ENCODE results near the gene CDH15.
"Not testable (repeated sequence)": the region's sequence is repeated elsewhere in the genome, so short reads cannot be mapped to it uniquely, and the experiment has no call there.

CDH15 gene

DNA sequence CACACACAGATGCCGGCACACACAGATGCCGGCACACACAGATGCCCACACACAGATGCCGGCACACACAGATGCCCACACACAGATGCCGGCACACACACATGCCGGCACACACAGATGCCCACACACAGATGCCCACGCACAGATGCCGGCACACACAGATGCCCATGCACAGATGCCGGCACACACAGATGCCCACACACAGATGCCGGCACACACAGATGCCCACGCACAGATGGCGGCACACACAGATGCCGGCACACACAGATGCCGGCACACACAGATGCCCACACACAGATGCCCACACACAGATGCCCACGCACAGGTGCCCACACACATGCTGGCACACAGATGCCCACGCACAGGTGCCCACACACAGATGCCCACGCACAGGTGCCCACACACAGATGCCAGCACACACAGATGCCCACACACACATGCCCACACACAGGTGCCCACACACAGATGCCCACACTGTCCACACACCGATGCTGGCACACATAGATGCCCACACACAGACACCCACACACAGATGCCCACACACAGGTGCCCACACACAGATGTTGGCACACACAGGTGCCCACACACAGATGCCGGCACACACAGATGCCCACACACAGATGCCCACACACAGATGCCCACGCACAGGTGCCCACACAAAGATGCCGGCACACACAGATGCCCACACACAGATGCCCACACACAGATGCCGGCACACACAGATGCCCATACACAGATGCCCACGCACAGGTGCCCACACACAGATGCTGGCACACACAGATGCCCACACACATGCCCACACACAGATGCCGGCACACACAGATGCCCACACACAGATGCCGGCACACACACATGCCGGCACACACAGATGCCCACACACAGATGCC is 17.2 kb downstream of the CDH15 start:
- not testable (repeated sequence) for FAIRE-seq

DNA sequence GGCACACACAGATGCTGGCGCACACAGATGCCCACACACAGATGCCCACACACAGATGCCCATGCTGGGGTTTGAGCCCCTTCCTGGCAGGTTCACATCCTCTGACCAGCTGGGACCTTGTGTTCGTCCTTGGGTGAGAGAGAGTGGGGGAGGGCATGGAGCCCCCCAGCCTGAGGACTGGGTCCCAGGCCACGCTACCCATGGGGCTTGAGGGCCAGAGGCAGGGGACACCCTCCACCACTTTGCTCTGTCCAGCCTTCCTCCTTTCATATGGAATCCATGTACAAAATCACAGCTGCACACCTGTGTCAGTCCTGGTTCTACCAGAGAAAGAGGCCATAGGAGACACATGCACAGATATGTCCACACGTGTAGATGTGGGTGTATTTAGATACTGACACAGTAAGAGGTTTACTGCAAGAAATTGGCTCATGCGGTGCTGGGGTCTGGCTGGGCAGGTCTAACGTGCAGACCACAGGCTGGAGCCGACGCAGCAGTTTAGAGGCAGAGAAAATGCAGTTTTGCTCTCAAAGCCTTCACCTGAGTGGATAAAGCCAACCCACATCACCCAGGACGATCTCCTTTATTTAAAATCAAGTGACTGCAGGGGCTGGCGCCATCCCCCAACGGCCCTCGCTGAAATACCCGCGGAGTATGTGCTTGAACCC is 17.9 kb downstream of the CDH15 start:
- FAIRE-seq: no peak

DNA sequence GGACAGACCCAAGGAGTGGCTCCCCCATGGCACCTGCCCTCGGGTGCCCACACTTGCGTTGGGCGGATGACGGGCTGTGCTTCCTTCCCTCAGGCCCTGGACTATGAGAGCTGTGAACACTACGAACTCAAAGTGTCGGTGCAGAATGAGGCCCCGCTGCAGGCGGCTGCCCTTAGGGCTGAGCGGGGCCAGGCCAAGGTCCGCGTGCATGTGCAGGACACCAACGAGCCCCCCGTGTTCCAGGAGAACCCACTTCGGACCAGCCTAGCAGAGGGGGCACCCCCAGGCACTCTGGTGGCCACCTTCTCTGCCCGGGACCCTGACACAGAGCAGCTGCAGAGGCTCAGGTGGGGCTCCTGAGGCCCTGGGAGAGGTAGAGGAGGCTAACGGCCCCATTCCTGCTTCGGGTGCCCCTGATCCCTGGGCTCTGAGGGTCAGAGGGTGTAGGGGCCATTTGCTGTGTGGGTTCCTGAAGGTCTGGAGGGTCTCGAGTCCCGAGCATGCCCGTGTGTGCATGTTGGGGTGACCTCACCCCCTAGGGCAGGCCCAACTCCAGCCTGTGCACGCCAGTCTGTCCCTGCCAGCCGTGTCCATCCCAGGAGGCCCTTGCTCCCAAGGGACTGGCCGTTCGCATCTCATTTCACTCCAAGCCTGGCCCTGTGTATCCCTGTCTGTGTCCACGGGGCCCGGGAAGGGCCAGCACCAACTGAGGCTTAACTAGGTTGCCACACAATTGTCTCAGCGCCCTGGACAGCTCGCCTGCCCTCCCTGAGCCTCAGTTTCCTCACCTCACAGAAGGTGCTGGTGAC is 18.8 kb downstream of the CDH15 start:
- FAIRE-seq: no peak

DNA sequence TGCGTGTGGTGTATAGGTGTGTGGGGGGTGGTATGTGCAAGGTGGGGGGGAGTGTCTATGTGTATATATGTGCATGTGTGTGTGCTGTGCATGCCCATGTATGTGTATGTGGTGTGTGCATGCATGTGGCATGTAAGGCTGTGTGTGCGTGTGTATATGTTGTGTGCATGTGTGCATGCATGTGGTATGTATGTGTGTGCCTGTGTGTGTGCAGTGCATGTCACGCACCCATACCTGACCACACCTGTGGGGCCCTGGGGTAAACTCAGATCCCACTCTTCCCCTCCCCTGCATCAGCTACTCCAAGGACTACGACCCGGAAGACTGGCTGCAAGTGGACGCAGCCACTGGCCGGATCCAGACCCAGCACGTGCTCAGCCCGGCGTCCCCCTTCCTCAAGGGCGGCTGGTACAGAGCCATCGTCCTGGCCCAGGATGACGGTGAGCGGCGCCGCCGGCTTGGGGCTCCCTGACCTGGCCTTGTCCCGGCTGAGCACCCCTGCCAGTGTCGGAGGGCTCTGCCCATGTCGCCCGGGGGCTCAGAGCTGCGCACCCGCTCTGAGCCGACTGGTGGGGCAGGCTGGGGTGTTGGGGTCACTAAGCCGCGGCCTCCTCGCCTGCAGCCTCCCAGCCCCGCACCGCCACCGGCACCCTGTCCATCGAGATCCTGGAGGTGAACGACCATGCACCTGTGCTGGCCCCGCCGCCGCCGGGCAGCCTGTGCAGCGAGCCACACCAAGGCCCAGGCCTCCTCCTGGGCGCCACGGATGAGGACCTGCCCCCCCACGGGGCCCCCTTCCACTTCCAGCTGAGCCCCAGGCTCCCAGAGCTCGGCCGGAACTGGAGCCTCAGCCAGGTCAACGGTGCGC is 19.7 kb downstream of the CDH15 start:
- FAIRE-seq: no peak

DNA sequence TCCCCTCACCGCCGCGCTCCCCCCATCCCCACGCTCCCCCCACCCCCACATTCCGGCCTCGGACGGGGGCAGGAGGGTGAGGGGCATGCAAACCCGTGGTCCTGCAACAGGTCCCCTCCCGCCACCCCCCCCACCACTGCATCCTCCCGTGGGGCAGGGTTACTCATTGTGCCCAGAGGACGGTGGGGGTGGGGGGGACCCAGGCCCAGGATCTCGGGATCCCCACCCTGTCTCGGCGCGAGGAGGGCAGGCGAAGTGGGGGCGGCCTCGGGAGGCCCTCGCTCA is 20.3 kb downstream of the CDH15 start:
- FAIRE-seq: no peak

DNA sequence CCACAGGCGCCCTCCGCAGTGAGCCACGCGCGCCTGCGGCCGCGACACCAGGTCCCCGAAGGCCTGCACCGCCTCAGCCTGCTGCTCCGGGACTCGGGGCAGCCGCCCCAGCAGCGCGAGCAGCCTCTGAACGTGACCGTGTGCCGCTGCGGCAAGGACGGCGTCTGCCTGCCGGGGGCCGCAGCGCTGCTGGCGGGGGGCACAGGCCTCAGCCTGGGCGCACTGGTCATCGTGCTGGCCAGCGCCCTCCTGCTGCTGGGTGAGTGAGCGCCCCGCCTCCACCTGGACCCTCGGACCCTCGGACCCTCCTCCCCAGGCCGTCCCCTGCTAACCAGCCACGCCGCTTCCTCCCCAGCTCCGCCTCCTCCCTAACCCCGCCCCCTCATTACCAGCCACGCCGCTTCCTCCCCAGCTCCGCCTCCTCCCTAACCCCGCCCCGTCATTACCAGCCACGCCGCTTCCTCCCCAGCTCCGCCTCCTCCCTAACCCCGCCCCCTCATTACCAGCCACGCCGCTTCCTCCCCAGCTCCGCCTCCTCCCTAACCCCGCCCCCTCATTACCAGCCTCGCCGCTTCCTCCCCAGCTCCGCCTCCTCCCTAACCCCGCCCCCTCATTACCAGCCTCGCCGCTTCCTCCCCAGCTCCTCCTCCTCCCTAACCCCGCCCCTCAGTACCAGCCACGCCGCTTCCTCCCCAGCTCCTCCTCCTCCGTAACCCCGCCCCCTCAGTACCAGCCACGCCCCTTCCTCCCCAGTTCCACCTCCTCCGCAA is 20.8 kb downstream of the CDH15 start:
- FAIRE-seq: not testable (repeated sequence)

DNA sequence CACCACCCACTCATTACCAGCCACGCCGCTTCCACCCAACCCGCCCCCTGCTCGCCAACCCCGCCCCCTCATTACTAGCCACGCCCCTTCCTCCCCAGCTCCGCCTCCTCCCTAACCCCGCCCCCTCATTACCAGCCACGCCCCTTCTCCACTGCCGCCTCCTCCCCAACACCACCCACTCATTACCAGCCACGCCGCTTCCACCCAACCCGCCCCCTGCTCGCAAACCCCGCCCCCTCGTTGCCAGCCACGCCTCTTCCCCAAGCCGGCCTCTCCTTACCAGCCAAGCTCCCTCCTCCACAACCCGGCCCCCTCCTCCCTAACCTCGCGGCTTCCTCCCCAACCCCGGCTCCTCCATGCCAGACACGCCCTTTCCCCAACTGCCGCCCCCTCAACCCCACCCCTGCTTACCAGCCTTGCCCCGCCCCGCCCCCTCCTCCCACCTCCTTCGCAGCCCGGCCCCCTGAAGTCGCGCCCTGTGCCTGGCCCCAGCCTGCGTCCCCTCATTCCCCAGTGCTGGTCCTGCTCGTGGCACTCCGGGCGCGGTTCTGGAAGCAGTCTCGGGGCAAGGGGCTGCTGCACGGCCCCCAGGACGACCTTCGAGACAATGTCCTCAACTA is 21.5 kb downstream of the CDH15 start:
- FAIRE-seq: no peak

DNA sequence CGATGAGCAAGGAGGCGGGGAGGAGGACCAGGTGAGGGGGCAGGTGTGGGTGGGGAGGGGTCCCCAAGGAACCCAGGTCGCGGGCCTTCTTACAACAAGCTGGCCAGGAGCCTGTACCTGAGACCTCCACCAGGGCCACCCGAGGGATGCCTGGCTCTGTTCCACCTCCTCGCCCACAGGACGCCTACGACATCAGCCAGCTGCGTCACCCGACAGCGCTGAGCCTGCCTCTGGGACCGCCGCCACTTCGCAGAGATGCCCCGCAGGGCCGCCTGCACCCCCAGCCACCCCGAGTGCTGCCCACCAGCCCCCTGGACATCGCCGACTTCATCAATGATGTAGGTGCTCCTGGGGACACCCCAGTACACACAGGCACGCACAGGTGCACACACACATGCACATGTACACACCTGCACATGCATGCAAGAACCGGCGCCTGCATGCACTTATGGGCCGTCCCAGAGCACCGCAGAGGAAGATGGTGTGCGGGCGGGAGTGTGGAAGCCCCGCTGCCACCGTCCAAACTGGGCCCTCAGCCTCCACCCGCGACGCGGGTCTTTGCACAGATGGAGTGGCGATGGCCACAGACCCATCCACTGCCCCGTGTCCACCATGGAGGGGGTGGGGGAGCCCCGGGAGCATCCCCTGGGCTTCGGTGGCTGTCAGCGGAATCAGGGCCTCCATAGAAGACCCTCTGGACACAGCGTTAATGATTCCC is 22.2 kb downstream of the CDH15 start:
- no peak for FAIRE-seq

DNA sequence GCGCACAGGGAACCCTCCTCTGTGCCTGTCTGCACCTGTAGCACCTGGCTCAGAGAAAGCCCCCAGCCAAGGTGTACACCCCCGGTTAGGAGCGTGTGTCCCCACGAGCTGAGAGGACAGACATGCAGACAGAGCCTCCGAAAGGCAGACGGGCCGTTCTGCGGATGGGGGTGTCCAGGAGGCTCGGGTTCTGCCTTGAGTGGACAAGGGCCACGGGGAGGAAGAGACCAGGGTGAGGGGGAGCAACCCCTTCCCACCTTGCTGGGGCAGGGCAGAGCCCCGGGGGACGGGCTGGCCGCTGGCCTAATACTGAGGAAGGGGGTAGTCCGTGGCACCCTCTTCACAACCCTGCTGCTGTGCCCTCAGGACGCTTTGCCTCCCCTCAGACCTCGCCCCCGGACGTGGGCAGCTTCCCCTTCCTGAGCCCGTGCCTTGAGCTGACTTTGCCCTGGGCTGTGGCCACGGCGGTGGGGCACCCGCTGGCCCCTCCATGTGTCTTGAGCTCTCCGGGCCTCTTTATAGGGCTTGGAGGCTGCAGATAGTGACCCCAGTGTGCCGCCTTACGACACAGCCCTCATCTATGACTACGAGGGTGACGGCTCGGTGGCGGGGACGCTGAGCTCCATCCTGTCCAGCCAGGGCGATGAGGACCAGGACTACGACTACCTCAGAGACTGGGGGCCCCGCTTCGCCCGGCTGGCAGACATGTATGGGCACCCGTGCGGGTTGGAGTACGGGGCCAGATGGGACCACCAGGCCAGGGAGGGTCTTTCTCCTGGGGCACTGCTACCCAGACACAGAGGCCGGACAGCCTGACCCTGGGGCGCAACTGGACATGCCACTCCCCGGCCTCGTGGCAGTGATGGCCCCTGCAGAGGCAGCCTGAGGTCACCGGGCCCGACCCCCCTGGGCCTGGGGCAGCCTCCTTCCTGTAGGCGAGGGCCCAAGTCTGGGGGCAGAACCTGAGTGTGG is 23.1 kb downstream of the CDH15 start:
- no peak for FAIRE-seq

DNA sequence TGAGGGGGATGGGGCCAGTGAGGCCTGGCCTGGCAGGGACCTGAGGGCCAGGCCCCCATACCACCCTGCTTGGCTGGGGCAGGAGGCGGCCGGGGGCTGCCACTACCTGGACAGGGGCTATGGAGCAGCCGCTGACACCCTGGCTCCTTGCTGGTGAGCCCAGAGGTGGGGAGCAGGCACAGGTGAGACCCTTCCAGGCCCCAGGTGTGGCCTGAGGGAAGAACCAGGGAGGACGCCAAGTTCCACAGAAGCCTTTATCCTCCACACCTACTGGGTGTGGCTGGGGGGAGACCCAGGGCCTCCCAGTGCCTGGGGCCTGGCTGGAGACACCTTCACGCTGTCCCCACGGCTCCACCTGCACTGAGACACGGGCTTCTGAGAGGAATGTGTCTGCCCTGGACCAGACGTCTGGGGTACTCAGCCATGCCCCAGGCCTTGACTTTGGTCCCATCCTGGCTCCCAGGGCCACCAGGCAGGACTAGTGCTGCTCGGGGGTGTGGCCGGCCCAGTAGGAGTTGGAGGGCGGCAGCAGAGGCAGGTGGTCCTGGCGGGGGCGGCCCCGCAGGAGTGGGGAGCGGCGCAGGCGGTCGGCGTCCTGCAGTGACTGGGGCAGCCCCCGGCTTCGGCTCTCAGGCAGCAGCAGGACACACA is 24.1 kb downstream of the CDH15 start:
- FAIRE-seq: no peak

DNA sequence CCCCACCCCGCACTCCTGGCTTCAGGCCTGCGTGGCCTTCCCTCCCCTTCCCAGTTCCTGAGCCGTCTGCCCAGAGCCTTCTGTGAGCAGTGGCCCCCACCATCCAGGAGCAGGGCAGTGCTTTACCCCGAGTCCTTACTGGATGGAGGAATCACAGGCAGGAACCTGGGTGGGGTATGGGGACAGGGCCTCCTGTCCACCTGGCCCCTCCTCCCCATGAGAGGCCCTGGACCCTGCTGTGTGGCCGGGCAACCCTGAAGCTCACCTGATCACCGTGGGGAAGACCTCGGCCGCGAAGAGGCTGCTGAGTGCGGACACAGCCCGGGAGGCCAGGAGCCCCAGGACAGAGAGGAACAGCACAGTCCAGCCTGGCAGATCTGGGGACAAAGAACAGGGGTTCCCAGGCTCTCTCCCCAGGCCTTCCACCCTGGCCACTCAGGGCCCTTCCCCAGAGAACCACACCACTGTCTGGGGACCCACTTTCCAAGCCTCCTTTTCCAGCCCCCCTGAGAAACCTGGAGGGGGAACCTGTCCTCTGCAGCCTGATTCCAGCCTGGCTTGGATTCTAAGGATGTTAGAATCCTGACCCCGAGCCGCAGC is 25.6 kb downstream of the CDH15 start:
- FAIRE-seq: no peak

DNA sequence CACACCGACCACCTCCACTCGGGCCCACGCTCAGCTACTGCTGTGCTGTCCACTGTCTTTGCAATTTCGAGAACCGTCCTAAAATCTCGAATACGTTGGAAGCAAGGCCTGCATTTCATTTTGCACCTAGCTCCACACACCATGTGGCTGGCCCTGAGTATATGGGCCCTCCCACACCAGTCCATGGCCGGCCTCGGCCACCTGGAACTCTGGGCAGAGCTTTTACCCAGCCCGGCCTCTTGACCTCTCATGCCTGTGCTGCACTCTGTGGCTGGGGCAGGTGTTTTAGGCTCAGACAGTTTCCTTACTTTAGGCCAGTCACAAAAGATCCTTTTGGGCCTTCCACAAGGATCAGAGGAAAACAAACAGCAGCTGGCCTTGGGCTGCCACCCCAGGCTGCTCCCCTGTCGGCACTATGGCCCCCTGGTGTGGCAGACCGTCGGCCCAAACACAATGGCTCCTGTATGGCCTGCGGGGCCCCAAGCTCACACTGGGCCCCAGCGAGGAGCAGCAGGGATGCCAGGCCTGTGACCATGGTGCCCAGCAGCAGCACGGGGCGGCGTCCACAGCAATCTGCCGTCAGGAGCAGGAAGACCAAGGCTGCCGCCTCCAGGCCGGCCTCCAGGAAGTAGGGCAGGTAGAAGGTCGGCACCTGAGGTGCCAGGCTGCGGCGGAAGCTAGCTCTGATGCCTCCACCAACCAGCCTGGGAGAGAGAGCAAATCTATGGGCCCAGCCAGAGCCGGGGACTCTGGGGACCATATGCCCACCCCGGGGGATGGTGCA is 26.3 kb downstream of the CDH15 start:
- FAIRE-seq: no peak

DNA sequence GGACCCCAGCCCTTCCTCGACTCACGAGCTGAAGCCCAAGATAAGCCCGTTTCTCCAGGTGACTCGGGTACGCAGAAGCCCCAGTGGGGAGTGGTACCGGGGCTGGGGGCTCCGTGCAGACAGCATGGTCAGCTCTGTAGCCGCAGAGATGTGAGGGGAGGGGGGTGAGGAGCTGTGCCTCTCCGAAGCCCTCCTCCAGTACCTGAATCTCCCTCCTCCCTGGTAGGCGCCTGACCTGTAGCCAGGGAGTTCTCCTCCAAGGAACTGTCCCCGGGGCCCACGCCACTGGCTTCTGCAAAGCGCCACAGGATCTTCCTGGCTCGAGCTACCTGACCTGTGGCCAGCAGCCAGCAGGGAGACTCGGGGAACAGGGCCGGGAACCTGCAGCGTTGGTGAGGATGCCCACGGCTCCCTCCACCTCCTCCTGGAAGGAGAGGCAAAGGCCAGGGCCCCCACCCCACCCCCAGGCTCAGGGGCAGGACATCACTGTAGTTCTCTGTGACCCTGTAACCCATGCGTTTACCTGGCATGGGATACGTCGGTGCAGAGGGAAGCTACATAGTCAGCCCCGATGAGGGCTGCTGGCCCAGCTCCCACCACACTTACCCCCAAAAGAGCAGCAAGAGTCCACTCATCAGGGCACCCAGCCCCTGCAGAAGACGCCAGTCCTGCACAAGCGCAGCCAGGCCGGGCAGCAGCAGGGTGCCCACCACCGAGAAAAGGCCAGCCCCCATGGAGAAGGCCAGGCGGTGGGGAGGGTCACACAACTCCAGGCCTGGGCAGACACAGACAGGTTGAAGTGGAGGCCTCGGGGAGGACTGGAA is 27.1 kb downstream of the CDH15 start:
- FAIRE-seq: no peak

DNA sequence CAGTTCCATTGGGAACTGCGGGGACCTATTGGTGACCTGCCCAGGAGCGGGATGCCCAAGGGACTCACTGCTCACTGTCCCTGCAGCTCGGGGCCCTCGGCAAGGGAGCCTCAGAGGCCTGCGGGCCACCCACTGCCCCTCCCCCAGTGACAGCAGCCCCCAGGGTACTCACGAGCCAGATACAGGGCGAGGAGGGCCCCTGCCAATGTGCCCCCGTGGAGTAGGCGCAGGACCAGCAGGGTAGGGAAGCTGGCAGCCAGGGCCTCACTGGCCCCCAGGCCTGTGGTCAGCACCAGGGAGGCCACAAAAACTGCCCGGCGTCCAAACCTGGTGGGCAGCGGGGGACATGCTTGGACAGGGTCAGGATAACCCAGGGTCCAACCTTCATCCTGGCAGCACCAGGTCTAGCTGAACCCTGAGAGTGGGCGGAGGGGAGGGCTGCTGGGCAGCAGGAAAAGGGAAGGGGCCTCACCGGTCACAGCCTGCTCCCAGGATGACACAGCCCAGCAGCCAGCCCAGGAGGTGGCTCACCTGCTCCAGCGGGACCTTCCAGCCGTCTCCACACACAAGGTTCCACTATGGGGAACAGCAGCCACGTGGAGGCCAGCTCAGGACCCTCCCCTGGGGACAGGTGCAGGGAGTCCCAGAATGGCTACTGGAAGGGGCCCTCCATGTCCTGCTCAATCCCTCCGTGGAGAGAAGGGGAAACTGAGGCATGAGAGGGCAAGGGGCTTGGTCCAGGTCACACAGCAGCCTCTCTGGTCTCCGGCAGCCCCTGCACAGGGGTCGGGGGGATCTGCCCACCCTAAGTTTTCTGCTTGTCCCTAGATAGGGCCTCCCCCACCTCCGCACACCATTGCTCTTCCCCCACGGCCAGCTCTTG is 27.9 kb downstream of the CDH15 start:
- no peak for FAIRE-seq

DNA sequence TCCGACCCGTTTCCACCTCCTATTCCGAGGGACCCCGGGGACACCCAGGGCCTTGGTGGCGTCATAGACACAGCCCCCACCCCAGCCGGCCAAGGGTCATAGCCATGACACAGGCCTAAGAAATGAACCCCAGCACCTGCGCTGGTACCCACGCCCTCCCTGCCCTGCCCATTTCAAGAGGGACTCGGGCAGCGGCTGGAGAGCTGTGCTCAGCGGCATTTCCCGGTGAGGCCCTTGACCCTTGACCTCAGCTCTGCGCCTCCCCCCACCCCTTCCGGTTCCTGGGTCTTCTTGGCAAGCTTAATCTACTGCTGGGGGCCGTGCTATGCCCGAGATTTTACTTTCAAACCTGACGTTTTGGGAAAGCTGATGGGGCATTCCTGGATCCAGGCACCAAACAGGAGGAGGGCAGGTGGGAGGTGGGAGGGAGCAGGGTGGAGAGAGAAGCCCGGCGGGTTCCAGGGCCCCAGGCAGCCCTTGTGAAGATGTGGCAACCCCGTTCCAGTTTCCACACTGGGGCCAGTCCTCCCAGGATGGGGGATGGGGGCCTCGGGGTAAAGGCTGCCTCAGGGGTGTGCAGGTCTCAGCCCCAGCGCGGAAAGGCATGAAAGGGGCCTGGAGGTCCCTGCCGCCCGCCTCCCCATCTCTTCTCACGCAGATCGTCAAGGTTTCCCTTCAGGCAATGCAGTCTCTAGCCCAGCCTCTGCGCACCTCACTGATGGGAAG is 28.7 kb downstream of the CDH15 start, which contains the start of gene SLC22A31:
Gene SLC22A31 (minus strand): TSS at position 414 of the 726 bp plus-strand sequence. CDS start 36 bp downstream, at position 378.
- FAIRE-seq: no peak

All from endometrium (tissue), 2 donors.